Glutamatergic neuron (in vitro differentiated cells): ENCODE results near the gene CALCOCO1. TPM values are rescaled to one million over a fixed set of nuclear protein-coding genes. Genes with fewer than 3 reads are reported as not detected.

Source experiments
- DNase-seq: peaks from one replicate; pipeline ENCODE4 v3.0.0; 2022
- H3K27ac Mint-ChIP-seq: one replicate; pipeline ENCODE4 v1.8.0; 2020; ENCODE audit warnings: mild to moderate bottlenecking, mixed read lengths, inconsistent platforms; ENCODE audit not compliant: unreplicated experiment
- H3K27me3 Mint-ChIP-seq: one replicate; pipeline ENCODE4 v1.8.0; 2020; ENCODE audit warnings: mild to moderate bottlenecking, moderate library complexity, mixed read lengths, inconsistent platforms; ENCODE audit not compliant: unreplicated experiment
- H3K36me3 Mint-ChIP-seq: one replicate; pipeline ENCODE4 v1.8.0; 2020; ENCODE audit warnings: mild to moderate bottlenecking, mixed read lengths, inconsistent platforms; ENCODE audit not compliant: unreplicated experiment
- H3K4me1 Mint-ChIP-seq: one replicate; pipeline ENCODE4 v1.8.0; 2020; ENCODE audit warnings: mild to moderate bottlenecking, low read depth, mixed read lengths, inconsistent platforms; ENCODE audit not compliant: unreplicated experiment
- H3K4me3 Mint-ChIP-seq: one replicate; pipeline ENCODE4 v1.8.0; 2020; ENCODE audit warnings: mild to moderate bottlenecking, mixed read lengths, inconsistent platforms; ENCODE audit not compliant: unreplicated experiment
- H3K9me3 Mint-ChIP-seq: one replicate; pipeline ENCODE4 v1.8.0; 2020; ENCODE audit warnings: mild to moderate bottlenecking, moderate library complexity, mixed read lengths, inconsistent platforms; ENCODE audit not compliant: unreplicated experiment
- total RNA-seq: library from RNA; stranded (reverse); fragmentation: NEBNext Ultra II Directional; extraction: Animal tissue kit (Norgen Biotek cat#: 25700); gene quantifications from one replicate; pipeline ENCODE4 v1.2.1, GENCODE V29; 2021; ENCODE audit not compliant: unreplicated experiment
- TF ChIP-seq, protein P1 (sequence below): fragments of 200-600 bp; sonication (generic); IDR thresholded peaks from one replicate; pipeline ENCODE4 v1.5.0; 2021; ENCODE audit not compliant: partially characterized antibody, unreplicated experiment

CALCOCO1 gene
- total RNA-seq, 1 donor from 2014 or later = 151 TPM

DNA sequence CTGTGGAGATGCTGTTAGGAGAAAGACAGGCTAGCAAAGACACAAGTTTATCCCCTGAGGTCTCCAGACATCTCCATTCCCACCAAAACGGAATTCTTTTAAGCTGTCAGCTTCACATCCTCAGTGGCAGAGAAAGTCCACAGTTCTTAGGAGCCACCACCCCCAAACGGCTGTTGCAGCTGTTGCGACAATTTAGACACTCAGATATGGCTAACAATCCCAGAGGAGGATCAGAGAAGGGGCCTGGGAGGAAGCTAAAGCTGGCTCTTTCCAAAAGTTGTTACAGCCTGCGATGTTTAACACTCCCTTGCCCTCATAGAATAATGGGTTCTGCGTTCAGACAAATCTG is 49.5 kb downstream of the CALCOCO1 start:
- Mint-ChIP-seq H3K27me3 (peaks cover 4% of the 10 kb centered on the region), H3K9me3 (peaks cover 14% of the 10 kb centered on the region), H3K4me3 (peak overlapping the region; percentile 84), H3K4me1 (peaks cover 22% of the 10 kb centered on the region), H3K27ac (peak overlapping the region; percentile 87), H3K36me3 (no peaks in the 10 kb centered on the region)
- TF ChIP-seq, protein P1, sequence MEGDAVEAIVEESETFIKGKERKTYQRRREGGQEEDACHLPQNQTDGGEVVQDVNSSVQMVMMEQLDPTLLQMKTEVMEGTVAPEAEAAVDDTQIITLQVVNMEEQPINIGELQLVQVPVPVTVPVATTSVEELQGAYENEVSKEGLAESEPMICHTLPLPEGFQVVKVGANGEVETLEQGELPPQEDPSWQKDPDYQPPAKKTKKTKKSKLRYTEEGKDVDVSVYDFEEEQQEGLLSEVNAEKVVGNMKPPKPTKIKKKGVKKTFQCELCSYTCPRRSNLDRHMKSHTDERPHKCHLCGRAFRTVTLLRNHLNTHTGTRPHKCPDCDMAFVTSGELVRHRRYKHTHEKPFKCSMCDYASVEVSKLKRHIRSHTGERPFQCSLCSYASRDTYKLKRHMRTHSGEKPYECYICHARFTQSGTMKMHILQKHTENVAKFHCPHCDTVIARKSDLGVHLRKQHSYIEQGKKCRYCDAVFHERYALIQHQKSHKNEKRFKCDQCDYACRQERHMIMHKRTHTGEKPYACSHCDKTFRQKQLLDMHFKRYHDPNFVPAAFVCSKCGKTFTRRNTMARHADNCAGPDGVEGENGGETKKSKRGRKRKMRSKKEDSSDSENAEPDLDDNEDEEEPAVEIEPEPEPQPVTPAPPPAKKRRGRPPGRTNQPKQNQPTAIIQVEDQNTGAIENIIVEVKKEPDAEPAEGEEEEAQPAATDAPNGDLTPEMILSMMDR = no peak
- no peak for DNase-seq

DNA sequence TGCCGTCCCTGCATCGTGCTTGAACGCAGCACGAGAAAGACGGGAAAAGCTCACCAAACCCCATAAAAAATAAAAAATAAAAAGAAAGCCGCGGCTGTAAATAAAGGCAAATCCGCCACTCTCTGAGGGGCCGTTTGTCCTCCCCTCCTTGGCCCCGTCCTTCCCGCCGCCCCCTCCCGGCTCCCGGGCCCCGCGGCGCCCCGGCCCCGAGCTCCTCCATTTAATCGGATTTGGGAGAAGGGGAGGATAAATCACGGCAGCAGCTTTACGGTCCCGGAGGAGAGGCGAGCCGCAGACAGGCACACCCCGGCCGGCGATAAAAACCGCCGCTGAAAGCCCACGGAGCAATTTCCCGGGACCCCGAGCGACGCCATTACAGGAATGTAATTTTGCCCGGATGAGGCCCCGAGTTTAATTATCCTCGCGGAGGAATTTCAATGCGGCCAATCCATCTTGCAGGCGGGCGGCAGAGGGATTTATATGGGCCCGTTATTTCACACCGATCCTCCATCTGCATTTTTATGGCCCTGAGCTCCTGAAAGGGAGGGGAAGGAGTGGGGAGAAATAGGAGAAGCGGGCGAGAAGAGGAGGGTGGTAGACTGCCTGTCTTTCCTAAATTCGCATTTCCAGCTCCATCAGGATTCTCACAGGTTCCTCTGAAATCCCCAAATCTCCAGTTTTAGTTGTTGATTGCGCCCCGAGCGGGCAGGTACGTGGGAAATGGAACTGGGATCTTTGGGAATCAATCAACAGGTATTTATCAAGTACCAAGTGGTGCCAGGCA is 50.0 kb downstream of the CALCOCO1 start:
- H3K27ac Mint-ChIP-seq = peak overlapping the region; percentile 98
- peaks cover 22% of the 10 kb centered on the region for H3K4me1 Mint-ChIP-seq
- DNase-seq = peak; percentile 37
- H3K36me3 Mint-ChIP-seq = no peaks in the 10 kb centered on the region
- H3K9me3 Mint-ChIP-seq = peaks cover 14% of the 10 kb centered on the region
- TF ChIP-seq, protein P1 = no peak
- peak overlapping the region; percentile 100 for H3K4me3 Mint-ChIP-seq
- H3K27me3 Mint-ChIP-seq = peaks cover 4% of the 10 kb centered on the region

DNA sequence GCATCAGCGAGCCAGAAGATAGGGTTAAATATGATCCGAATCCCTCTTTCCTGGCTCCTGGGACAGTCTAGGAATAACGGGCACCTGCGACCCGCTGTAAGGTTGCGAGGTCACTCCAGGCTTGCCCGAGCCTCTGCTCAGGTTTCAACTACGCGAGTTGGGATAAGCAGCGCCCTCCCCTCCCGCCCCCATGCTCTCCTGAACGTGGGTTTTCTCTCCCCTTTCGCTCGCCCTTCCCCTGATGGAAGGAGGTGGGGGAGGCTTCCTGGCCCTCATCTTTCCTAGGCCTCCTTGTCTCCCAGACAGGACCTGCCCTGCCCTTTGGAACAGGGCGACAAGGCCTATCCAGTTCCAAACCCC is 50.6 kb downstream of the CALCOCO1 start:
- Mint-ChIP-seq H3K4me3 (peak overlapping the region; percentile 100), H3K27me3 (peaks cover 4% of the 10 kb centered on the region), H3K9me3 (peaks cover 14% of the 10 kb centered on the region), H3K36me3 (no peaks in the 10 kb centered on the region), H3K4me1 (peaks cover 22% of the 10 kb centered on the region), H3K27ac (peak overlapping the region; percentile 98)
- TF ChIP-seq, protein P1 = no peak
- peak; percentile 61 for DNase-seq

- DNase-seq = peak; percentile 97
- H3K27ac Mint-ChIP-seq = peak within 1 kb of the TSS; percentile 98
- no peaks in the 10 kb centered on the region for H3K36me3 Mint-ChIP-seq
- H3K9me3 Mint-ChIP-seq = peaks cover 14% of the 10 kb centered on the region
- TF ChIP-seq, protein P1 = peak; percentile 96
- H3K27me3 Mint-ChIP-seq = peaks cover 4% of the 10 kb centered on the region
- H3K4me3 Mint-ChIP-seq = peak within 1 kb of the TSS; percentile 100
- peaks cover 22% of the 10 kb centered on the region for H3K4me1 Mint-ChIP-seq
Observed at GRCh38 chr12:53675701-53676607, 51.3 kb downstream of the CALCOCO1 start, which contains the start of gene ATP5MC2. TSS of gene ATP5MC2 (minus strand) at chr12:53676083. CDS start at chr12:53672614, 3,469 bp downstream.
